Activated CD4-positive, alpha-beta T cell treated with anti-CD3 and anti-CD28 coated beads for 36 hours (primary cell): ENCODE data around the gene P2RX1. TPM values are rescaled to one million over a fixed set of nuclear protein-coding genes. Genes with fewer than 3 reads are reported as not detected.

Source experiments
- ATAC-seq: fragments of 200-7000 bp; cut with Tn5 transposase; one replicate; pipeline ENCODE4 v1.10.0; 2021; ENCODE audit warnings: mild to moderate bottlenecking, moderate library complexity
- CTCF ChIA-PET: fragments of 350-600 bp; sonication (Branson Sonifier 250); formaldehyde crosslinking; loops from one replicate; lab custom pipeline; 2021; ENCODE audit warnings: antibody characterized with exemption; lab: Charles Lee
- POLR2A ChIA-PET: fragments of 350-600 bp; sonication (Branson Sonifier 250); formaldehyde crosslinking; loops from one replicate; lab custom pipeline; 2021; ENCODE audit warnings: antibody characterized with exemption, inconsistent platforms; lab: Charles Lee
- DNase-seq: peaks from one replicate; pipeline ENCODE4 v3.0.0-alpha.2; 2020
- H3K27ac Mint-ChIP-seq: one replicate; pipeline ENCODE4 v1.8.0; 2021; ENCODE audit warnings: mixed read lengths
- H3K27me3 Mint-ChIP-seq: one replicate; pipeline ENCODE4 v1.8.0; 2021; ENCODE audit warnings: mixed read lengths
- H3K36me3 Mint-ChIP-seq: one replicate; pipeline ENCODE4 v1.8.0; 2021; ENCODE audit warnings: low read depth, mixed read lengths
- H3K4me1 Mint-ChIP-seq: one replicate; pipeline ENCODE4 v1.8.0; 2021; ENCODE audit warnings: mixed read lengths
- H3K4me3 Mint-ChIP-seq: one replicate; pipeline ENCODE4 v1.8.0; 2021; ENCODE audit warnings: mild to moderate bottlenecking, moderate library complexity, mixed read lengths
- H3K9me3 Mint-ChIP-seq: one replicate; pipeline ENCODE4 v1.8.0; 2021; ENCODE audit warnings: low read depth, mixed read lengths
- intact Hi-C, 2 experiments: fragments of 100-400 bp; cut with DNase I in 1 of 2; cut with micrococcal nuclease in 1 of 2; formaldehyde crosslinking; loops; one replicate each; pipeline versions ENCODE4 v1.14.2 to v1.15.1; 2022 to 2024; cut with DNase I, micrococcal nuclease
- total RNA-seq, 2 experiments: library from RNA; stranded (reverse); gene quantifications; one replicate each; pipeline ENCODE4 v1.2.3, GENCODE V29; 2021

The P2RX1 gene
- total RNA-seq, 2 experiments from 2014 or later = 0.72 to 0.89 TPM

DNA sequence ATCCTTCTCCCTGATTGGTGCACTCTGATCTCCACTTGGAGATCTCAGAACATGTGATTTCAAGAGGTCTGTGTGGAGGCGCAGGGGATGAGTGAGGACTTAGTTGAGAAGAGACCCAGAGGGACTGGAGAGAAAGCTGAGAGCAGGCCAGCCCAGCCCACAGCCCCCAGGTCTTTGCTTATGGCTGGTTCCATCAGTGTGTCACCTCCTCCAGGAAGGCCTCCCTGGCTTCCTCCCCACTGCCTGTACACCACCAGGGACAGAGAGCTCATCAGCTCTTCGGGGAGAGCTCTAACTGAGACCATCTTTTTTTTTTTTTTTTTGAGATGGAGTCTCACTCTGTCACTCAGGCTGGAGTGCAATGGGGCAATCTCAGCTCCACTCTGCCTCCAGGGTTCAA is 3.4 kb downstream of the P2RX1 start:
- Mint-ChIP-seq H3K27me3 (no peaks in the 10 kb centered on the region), H3K9me3 (no peaks in the 10 kb centered on the region), H3K36me3 (no peaks in the 10 kb centered on the region), H3K4me3 (no peak overlapping the region), H3K4me1 (peaks cover 52% of the 10 kb centered on the region), H3K27ac (peak overlapping the region; percentile 61)
- no peak for ATAC-seq
- POLR2A ChIA-PET = no interaction called here
- no peak for DNase-seq
- intact Hi-C loops = loop anchor here (5.0 kb wide), 4 partner anchors 49 to 349 kb away; partner anchors contain the start of genes ANKFY1 (in 1 of the 2) and ATP2A3 (in 1 of the 2)
- CTCF ChIA-PET = interaction anchor here (0.6 to 4.3 kb wide), 18 partner anchors 13 to 263 kb away, joined by 3 to 61 read pairs (median 5); partner anchors contain the start of gene CAMKK1

- Mint-ChIP-seq H3K27ac (peak overlapping the region; percentile 87), H3K4me3 (peak overlapping the region; percentile 48), H3K36me3 (no peaks in the 10 kb centered on the region), H3K9me3 (no peaks in the 10 kb centered on the region), H3K27me3 (no peaks in the 10 kb centered on the region), H3K4me1 (peaks cover 44% of the 10 kb centered on the region)
- intact Hi-C loops = loop anchor here (1.0 to 5.0 kb wide), 7 partner anchors 18 to 351 kb away; partner anchors contain the start of genes ATP2A3 (in 2 of the 2), ANKFY1 (in 1 of the 2), CAMKK1 (in 1 of the 2) and NCBP3 (in 1 of the 2)
- peak; percentile 93 for ATAC-seq
- CTCF ChIA-PET = interaction anchor here (1.3 to 4.3 kb wide), 2 partner anchors 91 to 97 kb away, joined by 3 to 61 read pairs; no protein-coding TSS in a partner anchor
- POLR2A ChIA-PET = interaction anchor here (1.0 kb wide), 1 partner anchor 232 kb away, joined by 3 read pairs; the partner anchor contains the start of gene CYB5D2
- DNase-seq = peak; percentile 91
Observed at GRCh38 chr17:3911271-3912053, 4.8 kb downstream of the P2RX1 start.

GRCh38 chr17:3910420-3911270 is 5.6 kb downstream of the P2RX1 start:
- Mint-ChIP-seq H3K36me3 (no peaks in the 10 kb centered on the region), H3K27me3 (no peaks in the 10 kb centered on the region), H3K27ac (peak overlapping the region; percentile 87), H3K4me3 (peak overlapping the region; percentile 48), H3K4me1 (peaks cover 36% of the 10 kb centered on the region), H3K9me3 (no peaks in the 10 kb centered on the region)
- ChIA-PET CTCF (interaction anchor here (1.3 to 4.3 kb wide), 2 partner anchors 92 to 98 kb away, joined by 3 to 61 read pairs; no protein-coding TSS in a partner anchor), POLR2A (interaction anchor here (0.7 to 1.0 kb wide), 2 partner anchors 229 to 233 kb away, joined by 3 read pairs; partner anchors contain the start of gene CYB5D2)
- DNase-seq (peak; percentile 40), ATAC-seq (peak; percentile 16)
- intact Hi-C loops = loop anchor here (1.0 to 5.0 kb wide), 7 partner anchors 17 to 352 kb away; partner anchors contain the start of genes ATP2A3 (in 2 of the 2), ANKFY1 (in 1 of the 2), CAMKK1 (in 1 of the 2) and NCBP3 (in 1 of the 2)

DNA sequence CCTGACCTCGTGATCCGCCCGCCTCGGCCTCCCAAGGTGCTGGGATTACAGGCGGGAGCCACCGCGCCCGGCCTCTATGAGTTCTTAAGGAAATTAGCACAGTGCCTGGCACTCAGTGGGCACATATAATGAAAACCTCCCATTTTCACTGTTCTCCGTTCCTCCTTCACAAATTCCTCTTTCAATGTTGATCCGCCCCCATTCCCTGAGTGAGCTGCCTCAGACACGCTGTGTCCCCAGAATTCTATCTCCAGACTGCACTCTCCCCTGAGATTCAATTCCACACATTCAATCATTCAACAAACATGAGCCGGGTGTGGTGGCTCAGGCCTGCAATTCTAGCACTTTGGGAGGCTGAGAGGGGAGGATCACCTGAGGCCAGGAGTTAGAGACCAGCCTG is 7.0 kb downstream of the P2RX1 start:
- Mint-ChIP-seq H3K4me3 (no peak overlapping the region), H3K27ac (peak overlapping the region; percentile 29), H3K4me1 (peaks cover 31% of the 10 kb centered on the region), H3K27me3 (no peaks in the 10 kb centered on the region), H3K36me3 (no peaks in the 10 kb centered on the region), H3K9me3 (no peaks in the 10 kb centered on the region)
- ChIA-PET POLR2A (no interaction called here), CTCF (no interaction called here)
- intact Hi-C loops = loop anchor here in 1 of 2 experiments (5.0 kb wide), 1 partner anchor 47 kb away; no protein-coding TSS in a partner anchor
- no peak for DNase-seq
- ATAC-seq = no peak

- CTCF ChIA-PET = interaction anchor here (0.6 to 1.5 kb wide), 3 partner anchors 8 to 225 kb away, joined by 3 to 6 read pairs (median 6); partner anchors contain the start of gene P2RX1
- ATAC-seq = no peak
Observed at GRCh38 chr17:3907483-3908216, 8.6 kb downstream of the P2RX1 start.

DNA sequence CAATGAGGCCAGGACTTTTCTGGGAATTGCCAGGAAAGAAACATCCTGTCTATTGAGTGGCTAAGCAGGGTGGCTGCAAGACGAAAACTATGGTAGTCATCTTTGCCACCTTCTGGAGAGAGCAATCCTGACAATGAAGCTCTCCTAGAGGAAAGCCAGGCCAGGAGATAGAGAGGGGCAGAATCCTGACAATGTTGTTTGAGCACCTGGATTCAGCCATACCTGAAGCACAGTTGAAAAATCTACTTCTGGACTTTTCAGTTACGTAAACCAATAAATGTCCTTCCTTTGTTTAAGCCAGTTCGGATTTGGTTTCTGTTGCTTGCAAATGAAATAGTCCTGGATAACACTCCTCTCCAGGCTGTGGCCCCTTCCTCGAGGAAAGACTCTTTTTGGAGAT is 9.4 kb downstream of the P2RX1 start:
- no peaks in the 10 kb centered on the region for H3K27me3 Mint-ChIP-seq
- CTCF ChIA-PET = interaction anchor here (0.6 to 1.5 kb wide), 3 partner anchors 9 to 594 kb away, joined by 3 to 6 read pairs (median 6); partner anchors contain the start of gene P2RX1
- no peaks in the 10 kb centered on the region for H3K9me3 Mint-ChIP-seq
- no peak overlapping the region for H3K27ac Mint-ChIP-seq
- H3K4me1 Mint-ChIP-seq = peaks cover 20% of the 10 kb centered on the region
- intact Hi-C loops = loop anchor here in 1 of 2 experiments (5.0 kb wide), 1 partner anchor 45 kb away; no protein-coding TSS in a partner anchor
- H3K4me3 Mint-ChIP-seq = no peak overlapping the region
- POLR2A ChIA-PET = no interaction called here
- ATAC-seq (no peak), DNase-seq (no peak)
- H3K36me3 Mint-ChIP-seq = no peaks in the 10 kb centered on the region

More at GRCh38 chr17:3907483-3908216, 8.6 kb downstream of the P2RX1 start:
- Mint-ChIP-seq H3K4me3 (no peak overlapping the region), H3K4me1 (peaks cover 22% of the 10 kb centered on the region), H3K36me3 (no peaks in the 10 kb centered on the region), H3K27ac (no peak overlapping the region), H3K9me3 (no peaks in the 10 kb centered on the region), H3K27me3 (no peaks in the 10 kb centered on the region)
- POLR2A ChIA-PET = no interaction called here
- intact Hi-C loops = loop anchor here in 1 of 2 experiments (5.0 kb wide), 1 partner anchor 45 kb away; no protein-coding TSS in a partner anchor
- DNase-seq = no peak

- intact Hi-C loops = loop anchor here in 1 of 2 experiments (5.0 kb wide), 1 partner anchor 43 kb away; no protein-coding TSS in a partner anchor
- Mint-ChIP-seq H3K27me3 (no peaks in the 10 kb centered on the region), H3K9me3 (no peaks in the 10 kb centered on the region), H3K27ac (no peak overlapping the region), H3K4me3 (no peak overlapping the region), H3K36me3 (no peaks in the 10 kb centered on the region), H3K4me1 (peaks cover 2% of the 10 kb centered on the region)
- DNase-seq = no peak
- ChIA-PET POLR2A (no interaction called here), CTCF (interaction anchor here (0.7 kb wide), 2 partner anchors 11 to 168 kb away, joined by 4 read pairs; no protein-coding TSS in a partner anchor)
- ATAC-seq = no peak
Observed at GRCh38 chr17:3905017-3905520, 11.2 kb downstream of the P2RX1 start.

- ChIA-PET CTCF (no interaction called here), POLR2A (no interaction called here)
- H3K4me1 Mint-ChIP-seq = peaks cover 2% of the 10 kb centered on the region
- H3K9me3 Mint-ChIP-seq = no peaks in the 10 kb centered on the region
- ATAC-seq (no peak), DNase-seq (no peak)
- intact Hi-C loops = no loop called here
- H3K36me3 Mint-ChIP-seq = no peaks in the 10 kb centered on the region
- H3K27ac Mint-ChIP-seq = no peak overlapping the region
- no peaks in the 10 kb centered on the region for H3K27me3 Mint-ChIP-seq
- H3K4me3 Mint-ChIP-seq = no peak overlapping the region
Observed at GRCh38 chr17:3904501-3904900, 11.8 kb downstream of the P2RX1 start.

DNA sequence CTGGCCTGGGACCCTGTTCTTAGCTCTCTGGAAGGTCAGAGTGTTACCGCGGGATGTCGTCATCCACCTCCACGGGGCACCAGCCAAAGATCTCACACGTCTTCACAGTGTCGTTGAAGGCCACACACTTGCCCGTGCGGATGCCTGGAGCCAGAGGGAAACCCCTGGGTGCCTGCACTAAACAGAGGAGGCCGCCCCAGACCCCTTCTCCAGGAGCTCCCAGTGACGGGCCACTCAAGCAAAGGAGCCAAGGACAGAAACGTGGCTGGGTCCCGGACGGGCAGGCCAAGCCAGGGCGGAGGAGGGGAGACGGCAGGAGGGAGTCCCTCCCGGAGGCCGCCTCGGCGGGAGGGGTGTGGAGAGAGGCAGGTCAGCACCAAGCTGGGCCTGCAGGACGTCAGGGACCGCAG is 12.4 kb downstream of the P2RX1 start:
- H3K27ac Mint-ChIP-seq = no peak overlapping the region
- no peaks in the 10 kb centered on the region for H3K36me3 Mint-ChIP-seq
- no peaks in the 10 kb centered on the region for H3K4me1 Mint-ChIP-seq
- H3K4me3 Mint-ChIP-seq = no peak overlapping the region
- intact Hi-C loops = no loop called here
- ChIA-PET CTCF (interaction anchor here (0.6 kb wide), 1 partner anchor 21 kb away, joined by 3 read pairs; no protein-coding TSS in a partner anchor), POLR2A (no interaction called here)
- H3K27me3 Mint-ChIP-seq = no peaks in the 10 kb centered on the region
- H3K9me3 Mint-ChIP-seq = no peaks in the 10 kb centered on the region
- no peak for DNase-seq
- no peak for ATAC-seq
